Measurements from ENCODE around the gene ABR. TPM values are rescaled to one million over a fixed set of nuclear protein-coding genes. Genes with fewer than 3 reads are reported as not detected.
A peak's percentile ranks its signal among the peaks of the same experiment; 100 is the strongest.

The ABR gene
- polyA plus RNA-seq, 1 experiment: 65.4 TPM

GRCh38 chr17:1055751-1056645, 123.8 kb downstream of the ABR start:
- POLR2A ChIA-PET: no interaction called here
- DNase-seq (ENCODE audit: low read depth): no peak
- Histone ChIP-seq H3K4me3 (ENCODE audit: low read depth, low read length) (no peak overlapping the region), H3K36me3 (ENCODE audit: control insufficient read depth, insufficient read depth, low read length) (peaks cover 24% of the 10 kb centered on the region), H3K27me3 (ENCODE audit: control insufficient read depth, insufficient read depth, low read length) (no peaks in the 10 kb centered on the region)
- CTCF ChIA-PET: interaction anchor here (0.6 to 2.9 kb wide), 31 partner anchors 10 to 274 kb away, joined by 3 to 54 read pairs (median 4); partner anchors contain the start of genes GLOD4, MRM3, NXN and TIMM22
- peak; percentile 74 for TF ChIP-seq CTCF (IDR thresholded peaks at IDR 0.05; ENCODE audit: insufficient read depth, low read depth, low read length)

- ChIA-PET POLR2A (no interaction called here), CTCF (interaction anchor here (0.6 to 2.9 kb wide), 16 partner anchors 10 to 104 kb away, joined by 3 to 54 read pairs (median 6); partner anchors contain the start of genes NXN and TIMM22)
- DNase-seq (ENCODE audit: low read depth): no peak
- peaks cover 24% of the 10 kb centered on the region for H3K36me3 ChIP-seq (ENCODE audit: control insufficient read depth, insufficient read depth, low read length)
- TF ChIP-seq CTCF (IDR thresholded peaks at IDR 0.05; ENCODE audit: insufficient read depth, low read depth, low read length): no peak
- no peak overlapping the region for H3K4me3 ChIP-seq (ENCODE audit: low read depth, low read length)
- H3K27me3 ChIP-seq (ENCODE audit: control insufficient read depth, insufficient read depth, low read length): no peaks in the 10 kb centered on the region
These were observed 124.5 kb downstream of the ABR start for GRCh38 chr17:1055231-1055630.

- Histone ChIP-seq H3K4me3 (ENCODE audit: low read depth, low read length) (no peak overlapping the region), H3K27me3 (ENCODE audit: control insufficient read depth, insufficient read depth, low read length) (no peaks in the 10 kb centered on the region), H3K36me3 (ENCODE audit: control insufficient read depth, insufficient read depth, low read length) (peaks cover 25% of the 10 kb centered on the region)
- ChIA-PET CTCF (interaction anchor here (2.4 to 2.9 kb wide), 3 partner anchors 17 to 74 kb away, joined by 19 to 54 read pairs (median 26); partner anchors contain the start of gene NXN), POLR2A (no interaction called here)
- no peak for DNase-seq (ENCODE audit: low read depth)
- no peak for TF ChIP-seq CTCF (IDR thresholded peaks at IDR 0.05; ENCODE audit: insufficient read depth, low read depth, low read length)
These were observed 125.1 kb downstream of the ABR start for GRCh38 chr17:1054656-1055055.

- DNase-seq (ENCODE audit: low read depth): no peak
- POLR2A ChIA-PET: no interaction called here
- Histone ChIP-seq H3K4me3 (ENCODE audit: low read depth, low read length) (no peak overlapping the region), H3K27me3 (ENCODE audit: control insufficient read depth, insufficient read depth, low read length) (no peaks in the 10 kb centered on the region), H3K36me3 (ENCODE audit: control insufficient read depth, insufficient read depth, low read length) (peaks cover 24% of the 10 kb centered on the region)
- CTCF ChIA-PET: interaction anchor here (1.0 to 1.2 kb wide), 4 partner anchors 14 to 133 kb away, joined by 3 to 4 read pairs (median 3); no protein-coding TSS in a partner anchor
- TF ChIP-seq CTCF (IDR thresholded peaks at IDR 0.05; ENCODE audit: insufficient read depth, low read depth, low read length): no peak
These were observed 126.0 kb downstream of the ABR start for GRCh38 chr17:1053661-1054360.

All from BJ (cell line).